GM23338 (cell line): ENCODE measurements around the gene DOCK11. TPM values are rescaled to one million over a fixed set of nuclear protein-coding genes. Genes with fewer than 3 reads are reported as not detected.

ENCODE experiments used
- ATAC-seq: fragments of 200-7000 bp; cut with Tn5 transposase; 3 replicates; pipeline ENCODE4 v1.9.1; 2020
- DNase-seq: peaks from one replicate; pipeline ENCODE4 v3.0.0-alpha.2; 2015; ENCODE audit warnings: low spot score
- H2AFZ ChIP-seq: fragments of 200-600 bp; sonication (generic); 2 replicates; pipeline ENCODE4 v1.8.0; 2016; ENCODE audit warnings: antibody characterized with exemption, mild to moderate bottlenecking, moderate library complexity
- H3F3A ChIP-seq: fragments of 200-600 bp; sonication (generic); replicated peaks from 2 replicates; pipeline ENCODE4 v1.8.0; 2017; ENCODE audit warnings: antibody characterized with exemption, mixed run types, low read depth
- H3K27ac ChIP-seq: fragments of 200-600 bp; sonication (generic); 2 replicates; pipeline ENCODE4 v1.6.1; 2016; ENCODE audit warnings: low read depth
- H3K27me3 ChIP-seq: fragments of 200-600 bp; sonication (generic); 2 replicates; pipeline ENCODE4 v1.8.0; 2016; ENCODE audit warnings: mild to moderate bottlenecking, mixed run types, moderate library complexity; ENCODE audit not compliant: insufficient read depth
- H3K36me3 ChIP-seq: fragments of 200-600 bp; sonication (generic); 2 replicates; pipeline ENCODE4 v1.8.0; 2016; ENCODE audit warnings: mild to moderate bottlenecking; ENCODE audit not compliant: insufficient read depth
- H3K4me1 ChIP-seq: fragments of 200-600 bp; sonication (generic); 2 replicates; pipeline ENCODE4 v1.8.0; 2016; ENCODE audit warnings: mild to moderate bottlenecking, moderate library complexity; ENCODE audit not compliant: insufficient read depth
- H3K4me2 ChIP-seq: fragments of 200-600 bp; sonication (generic); 2 replicates; pipeline ENCODE4 v1.7.1; 2017; ENCODE audit warnings: mixed run types
- H3K4me3 ChIP-seq: fragments of 200-600 bp; sonication (generic); 2 replicates; pipeline ENCODE4 v1.6.1; 2016; ENCODE audit warnings: mixed run types
- H3K79me2 ChIP-seq: fragments of 200-600 bp; sonication (generic); replicated peaks from 2 replicates; pipeline ENCODE4 v1.8.0; 2017; ENCODE audit warnings: mild to moderate bottlenecking; ENCODE audit not compliant: insufficient read depth
- H3K9me2 ChIP-seq: fragments of 200-600 bp; sonication (generic); 2 replicates; pipeline ENCODE4 v1.8.0; 2017; ENCODE audit not compliant: insufficient read depth
- H4K20me1 ChIP-seq: fragments of 200-600 bp; sonication (generic); replicated peaks from 2 replicates; pipeline ENCODE4 v1.8.0; 2017; ENCODE audit warnings: mild to moderate bottlenecking; ENCODE audit not compliant: insufficient read depth
- H3K27ac Mint-ChIP-seq: 2 replicates; pipeline ENCODE4 v1.8.0; 2020; ENCODE audit warnings: inconsistent platforms, mild to moderate bottlenecking, moderate library complexity, mixed read lengths
- H3K27me3 Mint-ChIP-seq: 3 replicates; pipeline ENCODE4 v1.8.0; 2022; ENCODE audit warnings: low read depth, mild to moderate bottlenecking, moderate library complexity, mixed read lengths, inconsistent platforms; ENCODE audit not compliant: insufficient read depth, poor library complexity
- H3K36me3 Mint-ChIP-seq: 3 replicates; pipeline ENCODE4 v1.8.0; 2021; ENCODE audit warnings: low read depth, mild to moderate bottlenecking, inconsistent platforms, moderate library complexity, mixed read lengths
- H3K4me1 Mint-ChIP-seq: 3 replicates; pipeline ENCODE4 v1.8.0; 2020; ENCODE audit warnings: mild to moderate bottlenecking, inconsistent platforms, mixed read lengths
- H3K4me3 Mint-ChIP-seq: 3 replicates; pipeline ENCODE4 v1.8.0; 2021; ENCODE audit warnings: moderate library complexity, mild to moderate bottlenecking, inconsistent platforms, mixed read lengths
- H3K9me3 Mint-ChIP-seq: 3 replicates; pipeline ENCODE4 v1.8.0; 2020; ENCODE audit warnings: moderate library complexity, mild to moderate bottlenecking, inconsistent platforms, mixed read lengths
- CREB1 ChIP-seq: fragments of 250-450 bp; sonication (Bioruptor Pico); IDR thresholded peaks from 2 replicates; pipeline ENCODE4 v1.5.0; 2020; ENCODE audit warnings: low read depth, mild to moderate bottlenecking, moderate library complexity
- POLR2AphosphoS5 ChIP-seq: IDR thresholded peaks from 2 replicates; pipeline ENCODE4 v1.6.1; 2016; ENCODE audit warnings: antibody characterized with exemption, low read depth
- REST ChIP-seq: IDR thresholded peaks from one replicate; pipeline ENCODE4 v1.6.1; 2018; ENCODE audit warnings: antibody characterized with exemption; ENCODE audit not compliant: unreplicated experiment
- ZNF114 ChIP-seq: fragments of 250-450 bp; sonication (Bioruptor Pico); IDR thresholded peaks from 2 replicates; pipeline ENCODE4 v1.5.0; 2020; ENCODE audit warnings: mild to moderate bottlenecking, moderate library complexity
- polyA plus RNA-seq: library from polyadenylated mRNA; unstranded; fragments of >200 nt; fragmentation: Nextera tagmentation; extraction: Ambion mirVana; gene quantifications from 2 replicates; pipeline ENCODE4 v1.2.1, GENCODE V29; 2016
- total RNA-seq: library from RNA; depleted of rRNA; stranded (reverse); fragments of >200 nt; shearing (Covaris generic); gene quantifications from 2 replicates; pipeline ENCODE4 v1.2.3, GENCODE V29; 2014
- TF ChIP-seq, protein P1 (sequence below), 2 experiments: fragments of 200-600 bp in 1 of 2; sonication (generic) in 1 of 2; conservative IDR thresholded peaks; 2 replicates each; pipeline versions ENCODE4 v1.5.1 to v1.6.1; 2016 to 2017; ENCODE audit warnings: antibody characterized with exemption in 2 of 2, low read depth in 2 of 2, mild to moderate bottlenecking in 2 of 2, moderate library complexity in 1 of 2

DOCK11 gene
- total and polyA plus RNA-seq, 2 experiments from 2014 or later, result 6.0 to 12.3 TPM

DNA sequence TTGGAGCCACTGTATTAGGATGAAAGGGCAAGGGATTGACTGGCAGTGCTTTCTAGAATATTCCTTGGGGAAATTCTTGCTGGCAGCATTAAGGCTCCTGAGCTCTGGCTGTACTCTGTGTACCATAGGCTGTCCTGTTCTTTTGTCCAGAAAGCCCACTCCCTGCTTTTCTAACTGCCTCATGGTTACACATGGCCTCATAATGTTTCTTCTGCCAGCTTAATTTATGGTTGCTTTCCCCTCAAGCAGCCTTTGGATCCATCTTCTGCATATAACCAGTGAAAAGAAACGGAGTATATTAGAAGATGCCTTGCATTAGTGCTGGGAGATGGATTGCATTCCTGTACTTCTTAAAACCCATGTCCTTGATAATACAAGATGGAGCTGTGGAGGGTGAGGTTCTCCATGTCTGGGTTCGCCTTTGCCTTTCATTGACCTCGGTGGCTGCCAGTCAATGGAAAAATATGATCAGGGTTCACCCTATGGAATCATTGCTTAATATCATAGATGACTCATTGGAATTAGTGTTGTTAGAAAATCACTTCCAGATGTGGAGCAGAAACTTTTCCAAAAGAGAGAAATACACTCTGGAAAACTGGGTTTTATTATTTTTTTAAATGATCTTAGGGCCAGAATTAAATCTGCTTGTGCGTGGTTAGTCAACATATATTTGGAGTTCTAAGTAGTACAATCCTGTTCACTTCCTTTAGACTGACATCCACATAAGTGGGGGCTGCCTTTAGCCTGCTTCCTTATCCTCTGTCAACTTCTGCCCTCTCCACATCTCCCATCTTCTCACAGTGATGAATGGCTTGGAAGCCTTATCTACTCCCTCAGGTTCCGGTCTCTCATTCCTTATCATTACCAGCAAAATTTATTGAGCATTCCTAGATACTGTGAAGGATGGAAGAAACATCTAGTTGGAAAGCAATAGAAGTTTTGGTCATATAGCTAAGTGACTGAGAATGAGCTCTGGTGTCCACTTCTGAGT is 24.9 kb downstream of the DOCK11 start:
- Mint-ChIP-seq H3K27ac (no peak overlapping the region), H3K4me3 (no peak overlapping the region), H3K4me1 (peaks cover 6% of the 10 kb centered on the region), H3K36me3 (no peaks in the 10 kb centered on the region; the same call in 2 of the 3 replicates), H3K9me3 (no peaks in the 10 kb centered on the region), H3K27me3 (peaks cover 2% of the 10 kb centered on the region)
- Histone ChIP-seq H4K20me1 (no peaks in the 10 kb centered on the region), H3K27ac (no peak overlapping the region), H3K9me2 (no peaks in the 10 kb centered on the region), H3K4me3 (no peak overlapping the region), H3K27me3 (no peaks in the 10 kb centered on the region), H3F3A (no peaks in the 10 kb centered on the region), H3K4me1 (no peaks in the 10 kb centered on the region), H3K36me3 (no peaks in the 10 kb centered on the region), H3K4me2 (no peak overlapping the region), H3K79me2 (no peaks in the 10 kb centered on the region), H2AFZ (no peak overlapping the region)
- no peak for DNase-seq
- no peak for ATAC-seq
- TF ChIP-seq ZNF114 (no peak), REST (no peak)
- TF ChIP-seq, protein P1, sequence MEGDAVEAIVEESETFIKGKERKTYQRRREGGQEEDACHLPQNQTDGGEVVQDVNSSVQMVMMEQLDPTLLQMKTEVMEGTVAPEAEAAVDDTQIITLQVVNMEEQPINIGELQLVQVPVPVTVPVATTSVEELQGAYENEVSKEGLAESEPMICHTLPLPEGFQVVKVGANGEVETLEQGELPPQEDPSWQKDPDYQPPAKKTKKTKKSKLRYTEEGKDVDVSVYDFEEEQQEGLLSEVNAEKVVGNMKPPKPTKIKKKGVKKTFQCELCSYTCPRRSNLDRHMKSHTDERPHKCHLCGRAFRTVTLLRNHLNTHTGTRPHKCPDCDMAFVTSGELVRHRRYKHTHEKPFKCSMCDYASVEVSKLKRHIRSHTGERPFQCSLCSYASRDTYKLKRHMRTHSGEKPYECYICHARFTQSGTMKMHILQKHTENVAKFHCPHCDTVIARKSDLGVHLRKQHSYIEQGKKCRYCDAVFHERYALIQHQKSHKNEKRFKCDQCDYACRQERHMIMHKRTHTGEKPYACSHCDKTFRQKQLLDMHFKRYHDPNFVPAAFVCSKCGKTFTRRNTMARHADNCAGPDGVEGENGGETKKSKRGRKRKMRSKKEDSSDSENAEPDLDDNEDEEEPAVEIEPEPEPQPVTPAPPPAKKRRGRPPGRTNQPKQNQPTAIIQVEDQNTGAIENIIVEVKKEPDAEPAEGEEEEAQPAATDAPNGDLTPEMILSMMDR (conservative IDR thresholded peaks at IDR 0.05; ENCODE audit: low read depth in 2 of 2), result no peak

DNA sequence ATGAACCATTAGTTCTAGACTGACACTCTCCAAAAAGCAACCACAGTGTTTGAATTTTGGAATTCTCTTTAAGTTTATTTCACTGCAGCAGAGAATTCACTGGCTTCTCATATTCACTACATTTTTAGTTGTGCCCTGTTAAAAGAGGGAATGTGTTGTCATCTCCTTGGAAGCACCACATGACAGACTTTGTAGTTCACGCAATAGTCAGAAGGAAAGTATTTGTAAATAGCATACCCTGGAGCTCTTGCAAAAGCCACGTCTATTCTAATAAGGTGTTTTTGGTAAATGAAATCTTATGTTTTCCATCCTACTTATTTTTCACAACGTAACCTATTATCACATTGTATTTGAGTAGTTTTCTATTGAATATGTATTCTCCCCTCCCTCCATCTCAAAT is 25.8 kb downstream of the DOCK11 start:
- Mint-ChIP-seq H3K4me3 (no peak overlapping the region), H3K4me1 (peaks cover 14% of the 10 kb centered on the region), H3K9me3 (no peaks in the 10 kb centered on the region), H3K36me3 (no peaks in the 10 kb centered on the region), H3K27me3 (peaks cover 2% of the 10 kb centered on the region), H3K27ac (no peak overlapping the region)
- no peaks in the 10 kb centered on the region for H3K79me2 ChIP-seq
- ATAC-seq (no peak), DNase-seq (no peak)
- no peak overlapping the region for H3K4me3 ChIP-seq
- no peak overlapping the region for H3K4me2 ChIP-seq
- no peak overlapping the region for H2AFZ ChIP-seq
- no peaks in the 10 kb centered on the region for H3K4me1 ChIP-seq
- H3K27ac ChIP-seq, result no peak overlapping the region
- no peaks in the 10 kb centered on the region for H4K20me1 ChIP-seq
- no peaks in the 10 kb centered on the region for H3K36me3 ChIP-seq
- no peaks in the 10 kb centered on the region for H3K27me3 ChIP-seq
- H3F3A ChIP-seq, result no peaks in the 10 kb centered on the region
- no peaks in the 10 kb centered on the region for H3K9me2 ChIP-seq
- no peak for TF ChIP-seq REST
- no peak for TF ChIP-seq POLR2AphosphoS5
- TF ChIP-seq ZNF114, result no peak
- TF ChIP-seq CREB1 (CRISPR knock-in tag), result no peak
